Activated CD4-positive, alpha-beta T cell treated with anti-CD3 and anti-CD28 coated beads, Interleukin-2, Interleukin-6, amounts not matched to agents 100 ng/mL and 50 ng/mL, durations not matched to agents 16 hours and 8 hours (primary cell): ENCODE results near the gene EEF1AKMT4.
"Not testable (repeated sequence)": the region's sequence is repeated elsewhere in the genome, so short reads cannot be mapped to it uniquely, and the experiment has no call there.

Experiments
- DNase-seq: peaks from one replicate; pipeline ENCODE4 v3.0.0-alpha.2; 2020

Gene EEF1AKMT4

GRCh38 chr3:184261270-184261853, 11.9 kb downstream of the EEF1AKMT4 start, which contains the start of gene CAMK2N2:
TSS of gene CAMK2N2 (minus strand) at chr3:184261553. CDS start at chr3:184261285, 268 bp downstream.
- DNase-seq = peak; percentile 66

- DNase-seq = peak; percentile 28
Observed at GRCh38 chr3:184261854-184262763, 12.6 kb downstream of the EEF1AKMT4 start.

- DNase-seq = no peak
Observed at GRCh38 chr3:184262764-184263179, 13.3 kb downstream of the EEF1AKMT4 start.

GRCh38 chr3:184267249-184267648, 17.8 kb downstream of the EEF1AKMT4 start:
- not testable (repeated sequence) for DNase-seq

- DNase-seq = no peak
Observed at GRCh38 chr3:184272269-184272668, 22.8 kb downstream of the EEF1AKMT4 start.

- no peak for DNase-seq
Observed at GRCh38 chr3:184275381-184275701, 25.9 kb downstream of the EEF1AKMT4 start.

- no peak for DNase-seq
Observed at GRCh38 chr3:184275961-184276910, 26.8 kb downstream of the EEF1AKMT4 start, which contains the start of gene ECE2. TSS of gene ECE2 (plus strand) at chr3:184276022. CDS start at chr3:184276154, 132 bp downstream.

GRCh38 chr3:184277366-184277765, 27.9 kb downstream of the EEF1AKMT4 start:
- DNase-seq = no peak

GRCh38 chr3:184282941-184283340, 33.5 kb downstream of the EEF1AKMT4 start:
- no peak for DNase-seq

GRCh38 chr3:184283681-184284080, 34.2 kb downstream of the EEF1AKMT4 start:
- no peak for DNase-seq

GRCh38 chr3:184284696-184285095, 35.2 kb downstream of the EEF1AKMT4 start:
- DNase-seq = peak; percentile 44

GRCh38 chr3:184289426-184289938, 40.0 kb downstream of the EEF1AKMT4 start:
- DNase-seq = peak; percentile 76

- DNase-seq = no peak
Observed at GRCh38 chr3:184290331-184290730, 40.9 kb downstream of the EEF1AKMT4 start.

GRCh38 chr3:184291044-184291737, 41.7 kb downstream of the EEF1AKMT4 start:
- DNase-seq = no peak

- DNase-seq = no peak
Observed at GRCh38 chr3:184291738-184292445, 42.4 kb downstream of the EEF1AKMT4 start.

- no peak for DNase-seq
Observed at GRCh38 chr3:184295771-184296170, 46.3 kb downstream of the EEF1AKMT4 start.

- DNase-seq = no peak
Observed at GRCh38 chr3:184296616-184297015, 47.1 kb downstream of the EEF1AKMT4 start.

- DNase-seq = peak; percentile 99
Observed at GRCh38 chr3:184298759-184299487, 49.5 kb downstream of the EEF1AKMT4 start, which contains the start of gene PSMD2. TSS of gene PSMD2 (plus strand) at chr3:184299241. CDS start at chr3:184299267, 26 bp downstream.

GRCh38 chr3:184299488-184300377, 50.3 kb downstream of the EEF1AKMT4 start:
- DNase-seq = peak; percentile 14

GRCh38 chr3:184300378-184300720, 50.9 kb downstream of the EEF1AKMT4 start:
- DNase-seq = no peak
